ENCODE measurements around the gene HSD11B1.

HSD11B1 gene

DNA sequence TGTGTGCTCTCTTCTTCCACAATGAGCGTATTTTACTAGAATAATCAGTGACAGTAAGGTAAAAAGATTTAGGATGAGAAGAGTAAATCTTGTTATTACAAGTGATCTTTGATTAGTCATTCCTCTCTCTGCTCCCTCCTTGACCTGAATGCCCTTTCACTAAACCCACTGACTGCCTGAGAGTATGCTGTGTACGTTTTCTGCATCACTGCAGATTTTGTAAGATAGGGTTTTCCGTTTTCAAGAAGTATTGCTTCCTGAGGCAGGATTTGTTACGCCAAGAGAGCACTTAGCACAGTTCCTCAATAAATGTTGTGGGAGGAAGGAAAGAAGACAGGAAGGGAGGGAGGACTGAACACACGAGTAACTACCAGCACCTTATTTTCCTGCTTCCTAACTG is 44.7 kb upstream of the HSD11B1 start:
- DNase-seq = peak in 1 of 2 donors; percentile 39
- Histone ChIP-seq H3K4me1 (ENCODE audit: control insufficient read depth in 1 of 2, insufficient read depth in 2 of 2, low read length in 2 of 2) (peaks cover 0 to 7% of the 10 kb centered on the region in 2 experiments), H3K14ac (ENCODE audit: low read length) (no peak overlapping the region), H2BK5ac (ENCODE audit: low read depth, low read length, poor library complexity) (no peak overlapping the region), H3K9me3 (ENCODE audit: insufficient read depth, low read depth, low read length) (no peaks in the 10 kb centered on the region), H4K12ac (ENCODE audit: low read depth, low read length) (no peak overlapping the region), H4K91ac (ENCODE audit: low read depth, low read length) (no peak overlapping the region), H3K9ac (ENCODE audit: low read length) (no peak overlapping the region), H3K4ac (ENCODE audit: low read depth, low read length) (no peak overlapping the region), H3K4me3 (ENCODE audit: low read depth, low read length) (no peak overlapping the region), H3K4me2 (ENCODE audit: low read length) (no peak overlapping the region), H2BK12ac (ENCODE audit: low read length) (no peak overlapping the region), H3K27me3 (ENCODE audit: insufficient read depth, low read length) (no peaks in the 10 kb centered on the region), H2AK5ac (ENCODE audit: low read length) (no peak overlapping the region), H2AFZ (ENCODE audit: insufficient read depth, low read length, poor library complexity) (no peak overlapping the region), H3K23ac (ENCODE audit: low read length) (no peak overlapping the region), H3K36me3 (ENCODE audit: control insufficient read depth in 1 of 2, insufficient read depth in 2 of 2, low read length in 2 of 2) (no peaks in the 10 kb centered on the region), H3K79me2 (ENCODE audit: control insufficient read depth, insufficient read depth, low read length, poor library complexity) (no peaks in the 10 kb centered on the region), H3K79me1 (ENCODE audit: low read length) (no peaks in the 10 kb centered on the region), H3K18ac (ENCODE audit: low read length) (no peak overlapping the region), H4K8ac (ENCODE audit: low read depth, low read length) (no peak overlapping the region), H3K27ac (ENCODE audit: low read depth, low read length) (no peak overlapping the region), H2BK120ac (ENCODE audit: insufficient read depth, low read length, poor library complexity) (no peak overlapping the region)
- WGBS (ENCODE audit: extremely low coverage, insufficient coverage, insufficient read length) = no CpG with 5 or more reads among the region's 5 CpGs

DNA sequence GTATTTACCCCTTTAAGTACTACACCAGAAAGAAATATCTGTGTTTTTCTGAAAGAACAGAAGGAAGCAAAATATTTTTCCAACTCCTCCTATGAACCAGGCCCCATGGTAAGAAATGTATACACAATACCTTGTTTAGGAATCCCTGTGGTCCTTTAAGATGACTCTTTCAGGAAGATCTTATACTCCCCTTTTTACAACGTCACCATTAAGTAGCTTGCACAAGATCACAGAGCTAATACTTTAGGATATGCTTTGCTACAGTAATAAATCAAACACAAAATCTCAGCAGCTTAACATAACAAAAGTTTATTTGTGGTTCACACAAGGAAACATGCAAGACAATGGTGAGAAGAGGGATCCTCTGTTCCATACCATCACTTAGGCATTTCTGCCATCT is 43.6 kb upstream of the HSD11B1 start:
- H2AK5ac ChIP-seq (ENCODE audit: low read length) = no peak overlapping the region
- H3K4me3 ChIP-seq (ENCODE audit: low read depth, low read length) = no peak overlapping the region
- no peaks in the 10 kb centered on the region for H3K27me3 ChIP-seq (ENCODE audit: insufficient read depth, low read length)
- no peak overlapping the region for H4K8ac ChIP-seq (ENCODE audit: low read depth, low read length)
- H2BK5ac ChIP-seq (ENCODE audit: low read depth, low read length, poor library complexity) = no peak overlapping the region
- no peaks in the 10 kb centered on the region for H3K9me3 ChIP-seq (ENCODE audit: insufficient read depth, low read depth, low read length)
- no peak overlapping the region for H4K91ac ChIP-seq (ENCODE audit: low read depth, low read length)
- H4K12ac ChIP-seq (ENCODE audit: low read depth, low read length) = no peak overlapping the region
- H3K9ac ChIP-seq (ENCODE audit: low read length) = no peak overlapping the region
- no peak for DNase-seq
- H3K27ac ChIP-seq (ENCODE audit: low read depth, low read length) = no peak overlapping the region
- H2BK120ac ChIP-seq (ENCODE audit: insufficient read depth, low read length, poor library complexity) = no peak overlapping the region
- no peak overlapping the region for H3K4ac ChIP-seq (ENCODE audit: low read depth, low read length)
- H3K79me2 ChIP-seq (ENCODE audit: control insufficient read depth, insufficient read depth, low read length, poor library complexity) = no peaks in the 10 kb centered on the region
- no peaks in the 10 kb centered on the region for H3K79me1 ChIP-seq (ENCODE audit: low read length)
- H2AFZ ChIP-seq (ENCODE audit: insufficient read depth, low read length, poor library complexity) = no peak overlapping the region
- peaks cover 0 to 4% of the 10 kb centered on the region in 2 experiments for H3K4me1 ChIP-seq (ENCODE audit: control insufficient read depth in 1 of 2, insufficient read depth in 2 of 2, low read length in 2 of 2)
- no peak overlapping the region for H3K14ac ChIP-seq (ENCODE audit: low read length)
- WGBS (ENCODE audit: extremely low coverage, insufficient coverage, insufficient read length) = no CpG with 5 or more reads among the region's 1 CpG
- no peak overlapping the region for H3K23ac ChIP-seq (ENCODE audit: low read length)
- H2BK12ac ChIP-seq (ENCODE audit: low read length) = no peak overlapping the region
- no peak overlapping the region for H3K4me2 ChIP-seq (ENCODE audit: low read length)
- H3K18ac ChIP-seq (ENCODE audit: low read length) = no peak overlapping the region
- H3K36me3 ChIP-seq (ENCODE audit: control insufficient read depth in 1 of 2, insufficient read depth in 2 of 2, low read length in 2 of 2) = no peaks in the 10 kb centered on the region

DNA sequence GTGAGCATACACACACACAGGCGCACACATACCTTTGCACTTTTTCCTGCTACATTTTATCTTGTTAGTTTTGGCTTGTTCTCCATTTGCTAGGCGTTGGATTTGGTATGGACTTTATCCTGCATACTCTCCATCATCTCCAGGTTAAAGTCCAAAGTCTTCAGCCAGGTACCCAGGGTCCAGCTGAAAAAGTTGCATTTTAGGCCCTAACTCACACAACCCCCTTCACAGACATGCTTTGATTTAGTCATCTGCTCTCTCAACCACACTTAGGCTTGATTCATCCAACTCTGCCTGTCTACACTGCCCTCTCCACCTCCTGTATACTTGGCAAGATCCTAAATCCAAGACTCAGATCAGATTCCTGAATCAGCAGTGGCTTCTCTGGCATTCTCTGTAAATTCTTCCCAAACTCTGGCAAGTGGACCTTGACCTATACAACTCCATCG is 41.7 kb upstream of the HSD11B1 start:
- H3K79me2 ChIP-seq (ENCODE audit: control insufficient read depth, insufficient read depth, low read length, poor library complexity) = no peaks in the 10 kb centered on the region
- H2BK5ac ChIP-seq (ENCODE audit: low read depth, low read length, poor library complexity) = no peak overlapping the region
- no peak overlapping the region for H3K4me2 ChIP-seq (ENCODE audit: low read length)
- H3K4me1 ChIP-seq (ENCODE audit: control insufficient read depth in 1 of 2, insufficient read depth in 2 of 2, low read length in 2 of 2) = no peaks in the 10 kb centered on the region
- H2AK5ac ChIP-seq (ENCODE audit: low read length) = no peak overlapping the region
- no peak overlapping the region for H4K91ac ChIP-seq (ENCODE audit: low read depth, low read length)
- H3K36me3 ChIP-seq (ENCODE audit: control insufficient read depth in 1 of 2, insufficient read depth in 2 of 2, low read length in 2 of 2) = no peaks in the 10 kb centered on the region
- no peaks in the 10 kb centered on the region for H3K9me3 ChIP-seq (ENCODE audit: insufficient read depth, low read depth, low read length)
- H3K18ac ChIP-seq (ENCODE audit: low read length) = no peak overlapping the region
- H3K27me3 ChIP-seq (ENCODE audit: insufficient read depth, low read length) = no peaks in the 10 kb centered on the region
- no peak overlapping the region for H3K4ac ChIP-seq (ENCODE audit: low read depth, low read length)
- H3K79me1 ChIP-seq (ENCODE audit: low read length) = no peaks in the 10 kb centered on the region
- no peak overlapping the region for H3K27ac ChIP-seq (ENCODE audit: low read depth, low read length)
- H2AFZ ChIP-seq (ENCODE audit: insufficient read depth, low read length, poor library complexity) = no peak overlapping the region
- no peak overlapping the region for H3K9ac ChIP-seq (ENCODE audit: low read length)
- no peak overlapping the region for H4K12ac ChIP-seq (ENCODE audit: low read depth, low read length)
- no peak overlapping the region for H4K8ac ChIP-seq (ENCODE audit: low read depth, low read length)
- no peak overlapping the region for H3K23ac ChIP-seq (ENCODE audit: low read length)
- H2BK120ac ChIP-seq (ENCODE audit: insufficient read depth, low read length, poor library complexity) = no peak overlapping the region
- DNase-seq = no peak
- H3K14ac ChIP-seq (ENCODE audit: low read length) = no peak overlapping the region
- no CpG with 5 or more reads among the region's 3 CpGs for WGBS (ENCODE audit: extremely low coverage, insufficient coverage, insufficient read length)
- H3K4me3 ChIP-seq (ENCODE audit: low read depth, low read length) = no peak overlapping the region
- H2BK12ac ChIP-seq (ENCODE audit: low read length) = no peak overlapping the region

DNA sequence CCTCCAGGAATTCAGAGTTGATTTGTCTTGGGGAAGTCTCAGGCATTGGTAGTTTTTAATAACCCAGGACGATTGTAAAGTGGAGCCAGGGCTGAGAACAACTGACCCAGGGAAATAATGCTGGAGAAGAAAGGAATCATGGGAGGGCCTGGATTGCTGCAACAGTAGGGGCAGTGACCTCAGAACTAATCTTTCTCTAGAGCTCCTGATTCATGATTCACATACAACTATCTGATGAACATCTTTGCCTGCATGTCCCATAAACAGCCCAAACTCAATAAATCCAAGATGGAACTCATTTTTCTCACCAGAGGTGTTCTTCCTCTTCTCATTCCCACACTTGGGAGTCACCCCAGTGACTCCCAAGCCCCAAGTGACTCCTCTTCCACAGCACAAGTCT is 37.5 kb upstream of the HSD11B1 start:
- Histone ChIP-seq H2BK120ac (ENCODE audit: insufficient read depth, low read length, poor library complexity) (no peak overlapping the region), H3K9ac (ENCODE audit: low read length) (no peak overlapping the region), H3K36me3 (ENCODE audit: control insufficient read depth in 1 of 2, insufficient read depth in 2 of 2, low read length in 2 of 2) (no peaks in the 10 kb centered on the region), H4K12ac (ENCODE audit: low read depth, low read length) (no peak overlapping the region), H3K27ac (ENCODE audit: low read depth, low read length) (no peak overlapping the region), H3K14ac (ENCODE audit: low read length) (no peak overlapping the region), H3K4me1 (ENCODE audit: control insufficient read depth in 1 of 2, insufficient read depth in 2 of 2, low read length in 2 of 2) (no peaks in the 10 kb centered on the region), H3K9me3 (ENCODE audit: insufficient read depth, low read depth, low read length) (no peaks in the 10 kb centered on the region), H3K23ac (ENCODE audit: low read length) (no peak overlapping the region), H2BK12ac (ENCODE audit: low read length) (no peak overlapping the region), H3K4ac (ENCODE audit: low read depth, low read length) (no peak overlapping the region), H4K91ac (ENCODE audit: low read depth, low read length) (no peak overlapping the region), H3K4me3 (ENCODE audit: low read depth, low read length) (no peak overlapping the region), H2BK5ac (ENCODE audit: low read depth, low read length, poor library complexity) (no peak overlapping the region), H3K4me2 (ENCODE audit: low read length) (no peak overlapping the region), H3K18ac (ENCODE audit: low read length) (no peak overlapping the region), H4K8ac (ENCODE audit: low read depth, low read length) (no peak overlapping the region), H3K79me2 (ENCODE audit: control insufficient read depth, insufficient read depth, low read length, poor library complexity) (no peaks in the 10 kb centered on the region), H3K27me3 (ENCODE audit: insufficient read depth, low read length) (no peaks in the 10 kb centered on the region), H3K79me1 (ENCODE audit: low read length) (no peaks in the 10 kb centered on the region), H2AFZ (ENCODE audit: insufficient read depth, low read length, poor library complexity) (no peak overlapping the region), H2AK5ac (ENCODE audit: low read length) (no peak overlapping the region)
- no peak for DNase-seq
- WGBS (ENCODE audit: extremely low coverage, insufficient coverage, insufficient read length) = no CpG with 5 or more reads among the region's 1 CpG

Measured in trophoblast cell (in vitro differentiated cells and primary cell).